Subcutaneous abdominal adipose tissue (tissue), 5 donors: ENCODE data around the gene TNIP2.
"Not testable (repeated sequence)": the region's sequence is repeated elsewhere in the genome, so short reads cannot be mapped to it uniquely, and the experiment has no call there.

Source experiments
- H3K27ac ChIP-seq: one replicate; pipeline ENCODE4 v1.7.0; 2013; ENCODE audit warnings: low read depth, mild to moderate bottlenecking, inconsistent platforms, low read length, moderate library complexity
- H3K27me3 ChIP-seq, 5 donors: one replicate each; pipeline ENCODE4 v1.7.0; 2013; ENCODE audit warnings: low read length in 5 of 5, inconsistent platforms in 1 of 5; ENCODE audit not compliant: control insufficient read depth in 5 of 5, insufficient read depth in 4 of 5
- H3K36me3 ChIP-seq, 5 donors: one replicate each; pipeline ENCODE4 v1.7.0; 2013; ENCODE audit warnings: low read length in 5 of 5; ENCODE audit not compliant: control insufficient read depth in 5 of 5, insufficient read depth in 5 of 5
- H3K4me1 ChIP-seq, 5 donors: one replicate each; pipeline ENCODE4 v1.7.0; 2013; ENCODE audit warnings: low read length in 5 of 5, mild to moderate bottlenecking in 3 of 5, moderate library complexity in 1 of 5; ENCODE audit not compliant: control insufficient read depth in 5 of 5, insufficient read depth in 5 of 5
- H3K4me3 ChIP-seq, 5 donors: one replicate each; pipeline ENCODE4 v1.7.0; 2013; ENCODE audit warnings: low read length in 5 of 5, low read depth in 1 of 5
- H3K9ac ChIP-seq, 5 donors: one replicate each; pipeline ENCODE4 v1.7.0; 2013; ENCODE audit warnings: low read length in 5 of 5, mild to moderate bottlenecking in 4 of 5, moderate library complexity in 3 of 5
- H3K9me3 ChIP-seq, 5 donors: one replicate each; pipeline ENCODE4 v1.7.0; 2013; ENCODE audit warnings: low read length in 5 of 5; ENCODE audit not compliant: control insufficient read depth in 5 of 5
- donor health status: healthy.
- donor health status: healthy.
- donor health status: healthy.
- donor health status: healthy.
- donor health status: healthy.

The TNIP2 gene

DNA sequence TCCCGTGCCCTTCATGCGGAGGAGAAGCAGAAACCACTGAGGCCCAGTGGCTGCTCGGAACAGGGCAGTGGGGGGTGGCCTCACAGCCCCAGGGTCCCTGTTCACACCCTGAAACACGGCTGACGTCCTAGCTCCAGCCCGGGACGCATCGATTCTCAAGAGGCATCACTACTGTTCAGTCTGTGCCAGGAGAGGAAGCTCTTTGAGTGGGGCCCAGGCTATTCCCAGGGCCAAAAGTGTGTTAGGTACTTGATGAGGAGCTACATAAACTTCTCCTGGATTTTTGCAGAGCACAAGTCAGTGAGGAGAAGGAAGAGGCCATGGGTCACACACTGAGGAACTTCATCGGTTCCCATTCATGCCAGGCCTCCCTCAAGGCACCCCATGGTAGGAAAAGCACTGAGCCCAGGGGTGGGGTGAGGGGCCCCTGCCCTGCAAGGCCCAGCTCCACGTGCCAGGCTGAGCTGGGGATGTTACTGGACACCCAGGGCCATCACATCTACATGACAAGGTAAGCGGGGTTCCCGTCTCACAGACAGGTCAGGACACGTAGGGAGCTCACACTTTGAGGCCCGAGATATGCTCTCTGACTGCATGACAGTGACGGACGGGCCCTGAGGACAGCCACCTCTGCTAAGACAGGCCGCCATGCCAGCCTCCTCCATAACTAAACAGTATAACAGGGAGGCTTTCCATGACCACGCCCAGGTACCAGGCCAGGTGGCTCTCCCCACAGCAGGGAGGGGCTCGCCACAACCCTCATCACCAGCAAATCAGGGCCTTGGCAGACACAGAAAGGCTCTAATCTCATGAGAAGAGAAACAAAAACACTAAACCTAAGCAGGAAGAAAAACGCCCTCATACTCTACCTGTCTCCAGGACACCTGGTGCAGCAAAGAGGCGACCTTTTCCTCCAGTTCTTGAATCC lies 12.4 kb downstream of the TNIP2 start:
- no peak overlapping the region for H3K9ac ChIP-seq
- H3K4me3 ChIP-seq: no peak overlapping the region
- peaks cover 0 to 67% (median 63%) of the 10 kb centered on the region in 5 donors for H3K36me3 ChIP-seq
- H3K4me1 ChIP-seq: peaks cover 0 to 15% (median 4%) of the 10 kb centered on the region in 5 donors
- no peak overlapping the region for H3K27ac ChIP-seq
- H3K27me3 ChIP-seq: no peaks in the 10 kb centered on the region
- H3K9me3 ChIP-seq: no peaks in the 10 kb centered on the region

DNA sequence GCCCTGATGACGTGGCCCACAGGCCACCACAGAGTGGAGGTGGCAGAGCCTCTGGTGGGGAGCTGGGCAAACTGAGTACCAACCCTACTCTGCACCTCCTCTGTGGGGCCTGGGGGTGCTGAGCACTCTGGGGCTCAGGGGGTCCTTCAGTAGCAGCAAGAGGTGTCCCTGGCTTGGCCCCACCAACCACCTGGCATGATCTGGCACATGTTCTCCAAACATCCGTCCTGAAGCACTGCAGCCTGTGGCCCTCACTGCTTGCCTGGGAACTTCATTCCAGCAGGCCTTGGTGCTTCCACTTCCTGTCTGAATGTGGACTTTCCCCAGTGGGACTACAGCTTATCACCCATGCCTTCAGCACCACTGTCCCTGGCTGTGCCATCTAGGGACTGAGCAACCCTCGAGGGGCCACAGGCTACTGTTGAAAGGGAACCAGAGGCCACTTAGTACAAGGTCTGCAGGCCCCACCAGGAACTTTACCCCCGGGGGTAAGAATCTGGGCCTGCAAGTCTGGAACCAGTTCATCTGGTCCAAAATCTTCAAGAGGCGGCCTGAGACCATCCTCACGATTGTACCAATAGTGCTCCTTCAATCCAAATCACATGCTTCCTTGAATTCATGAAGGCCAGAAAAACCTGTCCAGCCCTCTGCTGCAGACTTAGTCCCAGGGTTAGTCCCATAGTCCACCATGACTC lies 13.2 kb downstream of the TNIP2 start:
- Histone ChIP-seq H3K27me3 (no peaks in the 10 kb centered on the region), H3K36me3 (peaks cover 0 to 67% (median 63%) of the 10 kb centered on the region in 5 donors), H3K27ac (no peak overlapping the region), H3K4me1 (peaks cover 0 to 15% (median 4%) of the 10 kb centered on the region in 5 donors), H3K9me3 (no peaks in the 10 kb centered on the region), H3K9ac (no peak overlapping the region), H3K4me3 (no peak overlapping the region)

DNA sequence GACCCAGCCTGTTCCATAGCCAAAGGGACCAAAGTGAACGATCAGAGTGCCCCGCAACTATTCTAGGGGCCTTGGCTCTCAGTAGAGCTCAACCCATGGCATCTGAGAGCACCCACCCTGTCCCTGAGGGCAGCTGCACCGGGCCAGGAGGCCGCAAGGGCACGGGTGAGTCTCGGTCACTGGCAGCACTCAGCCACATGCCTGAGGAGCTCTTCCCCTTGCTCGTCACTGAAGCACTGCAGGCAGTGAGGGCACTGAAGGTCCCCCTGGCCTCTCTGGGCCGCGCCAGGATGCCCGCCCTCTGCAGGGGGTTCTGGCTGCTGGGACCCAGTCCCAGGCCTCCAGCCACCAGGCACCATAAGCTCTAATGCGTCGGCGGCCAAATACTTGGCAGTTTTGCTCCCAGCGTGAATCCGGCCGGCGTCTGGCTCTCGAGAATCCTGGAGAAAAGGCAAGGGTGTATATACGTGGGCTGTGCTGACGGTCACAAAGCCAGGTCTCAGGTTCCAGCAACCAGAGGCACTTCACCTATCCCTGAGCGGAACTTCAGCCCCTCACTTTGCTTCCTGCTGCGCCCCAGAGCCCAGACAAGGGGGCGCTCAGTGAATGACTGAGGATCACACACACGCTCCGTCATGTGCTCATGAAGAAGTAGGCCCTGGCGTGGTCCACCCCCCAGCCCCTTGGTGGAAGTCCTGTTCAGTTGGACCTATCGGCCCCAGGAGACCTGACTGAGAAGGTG lies 13.9 kb downstream of the TNIP2 start:
- Histone ChIP-seq H3K4me3 (no peak overlapping the region), H3K9me3 (no peaks in the 10 kb centered on the region), H3K27me3 (no peaks in the 10 kb centered on the region), H3K36me3 (peaks cover 0 to 61% (median 58%) of the 10 kb centered on the region in 5 donors), H3K9ac (no peak overlapping the region), H3K4me1 (peaks cover 0 to 14% (median 4%) of the 10 kb centered on the region in 5 donors), H3K27ac (no peak overlapping the region)

DNA sequence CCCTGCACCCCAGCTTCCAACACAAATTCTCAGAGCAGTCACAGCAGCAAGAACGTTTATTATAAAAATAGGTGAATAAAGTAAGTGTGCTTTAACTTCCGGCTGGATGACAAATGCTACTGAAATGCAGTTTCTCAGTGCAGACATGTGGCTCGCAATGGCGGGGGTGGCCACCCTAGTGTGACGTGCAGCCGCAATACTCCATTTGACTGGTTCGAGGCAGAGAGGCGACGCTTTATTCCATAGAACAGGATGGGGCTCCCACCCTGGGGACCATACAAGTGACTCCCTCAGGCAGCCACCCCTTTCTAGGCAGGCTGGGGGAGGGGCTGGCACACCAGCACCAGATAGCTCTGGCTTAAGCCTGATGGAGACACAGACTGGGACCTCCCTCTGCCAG lies 14.5 kb downstream of the TNIP2 start:
- Histone ChIP-seq H3K27ac (no peak overlapping the region), H3K4me3 (no peak overlapping the region), H3K27me3 (no peaks in the 10 kb centered on the region), H3K36me3 (peaks cover 0 to 55% (median 52%) of the 10 kb centered on the region in 5 donors), H3K9ac (no peak overlapping the region), H3K4me1 (peaks cover 0 to 7% (median under 1%) of the 10 kb centered on the region in 5 donors), H3K9me3 (peaks cover 0 to under 1% (median 0%) of the 10 kb centered on the region in 5 donors)

DNA sequence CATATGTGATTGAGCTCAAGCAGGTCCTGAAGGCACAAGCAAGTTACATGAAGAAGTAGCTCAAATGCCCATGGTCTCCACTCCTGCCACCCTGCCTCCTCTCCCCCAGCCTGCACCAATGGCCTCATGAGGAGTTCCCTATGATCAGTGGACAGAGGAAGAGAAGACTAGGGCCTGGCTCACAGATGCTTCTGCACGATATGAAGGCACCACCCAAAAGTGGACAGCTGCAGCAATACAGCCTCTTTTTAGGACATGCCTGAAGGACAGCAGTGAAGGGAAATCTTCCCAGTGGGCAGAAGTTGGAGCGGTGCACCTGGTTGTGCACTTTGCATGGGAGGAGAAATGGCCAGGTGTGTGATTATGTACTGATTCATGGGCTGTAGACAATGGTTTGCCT lies 17.8 kb downstream of the TNIP2 start:
- H3K27me3 ChIP-seq, H3K4me1 ChIP-seq, H3K27ac ChIP-seq, H3K9ac ChIP-seq, H3K4me3 ChIP-seq, H3K9me3 ChIP-seq: not testable (repeated sequence)
- peaks cover 0 to 27% (median 26%) of the 10 kb centered on the region in 5 donors for H3K36me3 ChIP-seq

DNA sequence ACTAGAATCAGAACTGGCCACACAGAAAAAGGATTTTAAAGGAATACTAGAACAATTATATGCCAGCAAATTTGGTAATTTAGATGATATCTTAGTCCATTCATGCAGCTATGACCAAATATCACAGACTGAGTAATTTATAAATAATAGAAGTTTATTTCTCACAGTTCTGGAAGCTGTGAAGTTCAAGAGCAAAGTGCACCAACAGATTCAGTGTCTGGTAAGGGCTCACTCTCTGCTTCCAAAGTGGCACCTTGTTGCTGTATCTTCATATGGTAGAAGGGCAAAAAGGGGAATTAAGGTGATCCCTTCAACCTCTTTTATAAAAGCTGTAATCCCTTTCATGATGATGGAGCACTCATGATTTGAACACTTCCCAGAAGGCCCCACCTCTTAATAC lies 20.3 kb downstream of the TNIP2 start:
- H3K36me3 ChIP-seq: peaks cover 0 to 27% (median 26%) of the 10 kb centered on the region in 5 donors
- no peak overlapping the region for H3K4me3 ChIP-seq

DNA sequence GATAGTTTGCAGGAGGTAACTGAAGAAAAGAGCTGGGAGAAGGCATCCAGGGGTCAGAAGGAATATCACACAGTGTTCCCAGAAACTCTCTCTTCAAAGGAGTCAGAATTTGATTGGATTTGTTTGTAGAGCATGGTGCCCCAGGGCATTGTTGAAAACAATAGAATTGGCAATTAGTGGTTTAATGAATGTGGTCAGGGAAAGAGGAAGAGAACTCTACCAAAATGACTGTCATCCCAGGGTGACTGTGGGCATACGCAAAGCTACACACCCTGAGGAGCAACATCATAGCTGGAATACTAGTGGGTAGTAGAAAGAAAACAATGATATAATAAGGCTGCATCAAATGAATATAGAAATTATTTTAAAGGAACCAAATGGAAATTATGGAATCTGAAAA lies 21.5 kb downstream of the TNIP2 start:
- peaks cover 0 to 8% (median 0%) of the 10 kb centered on the region in 5 donors for H3K9me3 ChIP-seq
- H3K36me3 ChIP-seq: peaks cover 0 to 35% (median 31%) of the 10 kb centered on the region in 5 donors

More for the DNA sequence above, 20.3 kb downstream of the TNIP2 start:
- Histone ChIP-seq H3K9me3 (peaks cover 0 to 8% (median 0%) of the 10 kb centered on the region in 5 donors), H3K4me1 (no peaks in the 10 kb centered on the region), H3K9ac (no peak overlapping the region), H3K27ac (no peak overlapping the region), H3K27me3 (no peaks in the 10 kb centered on the region)

DNA sequence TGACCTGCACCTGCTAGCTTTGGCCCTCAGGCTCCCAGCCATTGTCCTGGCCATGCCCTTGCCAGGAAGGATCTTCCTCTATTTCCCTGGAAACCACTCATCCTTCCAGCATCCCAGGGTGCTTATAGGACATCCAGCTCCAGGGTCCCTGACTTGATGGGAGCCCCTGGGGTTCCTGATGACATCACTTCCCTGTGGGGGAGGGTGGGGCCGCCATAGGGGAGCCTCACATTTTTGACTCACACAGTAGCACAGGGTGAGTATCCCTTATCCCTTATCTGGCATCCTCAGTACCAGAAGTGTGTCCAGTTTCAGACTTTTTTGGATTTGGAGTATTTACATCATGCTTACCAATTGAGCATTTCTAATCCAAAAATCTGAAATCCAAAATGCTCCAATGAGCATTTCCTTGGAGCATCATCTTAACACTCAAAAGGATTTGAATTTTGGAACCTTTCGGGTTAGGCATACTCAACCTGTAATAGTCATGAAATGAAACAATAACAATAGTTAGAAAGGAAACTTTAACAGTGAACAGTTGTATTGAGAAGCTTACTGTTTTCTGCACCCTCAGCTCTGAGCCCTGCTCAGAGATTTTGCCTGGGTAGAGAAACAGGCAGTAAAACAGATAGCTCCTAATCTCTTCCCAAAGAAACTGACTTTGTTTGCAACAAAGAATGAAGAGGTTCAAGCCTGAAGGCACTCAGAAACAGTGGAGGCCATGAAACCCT lies 22.1 kb downstream of the TNIP2 start:
- peaks cover 0 to 41% (median 37%) of the 10 kb centered on the region in 5 donors for H3K36me3 ChIP-seq
- H3K9me3 ChIP-seq: peaks cover 0 to 8% (median 0%) of the 10 kb centered on the region in 5 donors
- H3K27me3 ChIP-seq: no peaks in the 10 kb centered on the region
- no peak overlapping the region for H3K4me3 ChIP-seq
- H3K4me1 ChIP-seq: no peaks in the 10 kb centered on the region
- no peak overlapping the region for H3K9ac ChIP-seq
- H3K27ac ChIP-seq: no peak overlapping the region

More for the DNA sequence above, 21.5 kb downstream of the TNIP2 start:
- Histone ChIP-seq H3K27me3 (no peaks in the 10 kb centered on the region), H3K27ac (no peak overlapping the region), H3K4me3 (no peak overlapping the region), H3K4me1 (no peaks in the 10 kb centered on the region), H3K9ac (no peak overlapping the region)
